ENCODE results near the gene ATP5F1D.
A peak's percentile ranks its signal among the peaks of the same experiment; 100 is the strongest.
"Not testable (repeated sequence)": the region's sequence is repeated elsewhere in the genome, so short reads cannot be mapped to it uniquely, and the experiment has no call there.

The ATP5F1D gene

GRCh38 chr19:1239796-1240737, 1.5 kb upstream of the ATP5F1D start:
- TF ChIP-seq, protein P1, sequence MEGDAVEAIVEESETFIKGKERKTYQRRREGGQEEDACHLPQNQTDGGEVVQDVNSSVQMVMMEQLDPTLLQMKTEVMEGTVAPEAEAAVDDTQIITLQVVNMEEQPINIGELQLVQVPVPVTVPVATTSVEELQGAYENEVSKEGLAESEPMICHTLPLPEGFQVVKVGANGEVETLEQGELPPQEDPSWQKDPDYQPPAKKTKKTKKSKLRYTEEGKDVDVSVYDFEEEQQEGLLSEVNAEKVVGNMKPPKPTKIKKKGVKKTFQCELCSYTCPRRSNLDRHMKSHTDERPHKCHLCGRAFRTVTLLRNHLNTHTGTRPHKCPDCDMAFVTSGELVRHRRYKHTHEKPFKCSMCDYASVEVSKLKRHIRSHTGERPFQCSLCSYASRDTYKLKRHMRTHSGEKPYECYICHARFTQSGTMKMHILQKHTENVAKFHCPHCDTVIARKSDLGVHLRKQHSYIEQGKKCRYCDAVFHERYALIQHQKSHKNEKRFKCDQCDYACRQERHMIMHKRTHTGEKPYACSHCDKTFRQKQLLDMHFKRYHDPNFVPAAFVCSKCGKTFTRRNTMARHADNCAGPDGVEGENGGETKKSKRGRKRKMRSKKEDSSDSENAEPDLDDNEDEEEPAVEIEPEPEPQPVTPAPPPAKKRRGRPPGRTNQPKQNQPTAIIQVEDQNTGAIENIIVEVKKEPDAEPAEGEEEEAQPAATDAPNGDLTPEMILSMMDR (IDR thresholded peaks at IDR 0.05; ENCODE audit: low read depth, low read length, missing control alignments) = peak; percentile 51
- no peak for DNase-seq (ENCODE audit: extremely low read depth, low read depth)
- H3K4me3 ChIP-seq (replicated peaks; ENCODE audit: low read depth, low read length) = peak overlapping the region; percentile 32

DNA sequence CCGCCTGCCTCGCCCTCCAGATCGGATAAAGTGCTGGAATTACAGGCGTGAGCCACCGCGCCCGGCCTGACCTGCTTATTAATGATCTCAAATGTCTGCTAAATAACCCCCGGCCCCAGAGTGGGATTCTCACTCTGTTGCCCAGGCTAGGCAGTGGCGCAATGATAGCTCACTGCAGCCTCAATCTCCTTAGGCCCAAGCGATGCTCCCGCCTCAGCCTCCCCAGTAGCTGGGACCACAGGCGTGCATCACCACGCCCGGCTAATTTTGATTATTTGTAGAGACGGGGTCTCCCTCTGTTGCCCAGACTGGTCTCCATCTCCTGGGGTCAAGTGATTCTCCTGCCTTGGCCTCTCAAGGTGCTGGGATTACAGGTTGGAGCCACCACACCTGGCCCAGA, 626 bp upstream of the ATP5F1D start:
- peak overlapping the region; percentile 79 for H3K4me3 ChIP-seq (replicated peaks; ENCODE audit: low read depth, low read length)
- no peak for DNase-seq (ENCODE audit: extremely low read depth, low read depth)
- TF ChIP-seq, protein P1 (IDR thresholded peaks at IDR 0.05; ENCODE audit: low read depth, low read length, missing control alignments) = no peak

DNA sequence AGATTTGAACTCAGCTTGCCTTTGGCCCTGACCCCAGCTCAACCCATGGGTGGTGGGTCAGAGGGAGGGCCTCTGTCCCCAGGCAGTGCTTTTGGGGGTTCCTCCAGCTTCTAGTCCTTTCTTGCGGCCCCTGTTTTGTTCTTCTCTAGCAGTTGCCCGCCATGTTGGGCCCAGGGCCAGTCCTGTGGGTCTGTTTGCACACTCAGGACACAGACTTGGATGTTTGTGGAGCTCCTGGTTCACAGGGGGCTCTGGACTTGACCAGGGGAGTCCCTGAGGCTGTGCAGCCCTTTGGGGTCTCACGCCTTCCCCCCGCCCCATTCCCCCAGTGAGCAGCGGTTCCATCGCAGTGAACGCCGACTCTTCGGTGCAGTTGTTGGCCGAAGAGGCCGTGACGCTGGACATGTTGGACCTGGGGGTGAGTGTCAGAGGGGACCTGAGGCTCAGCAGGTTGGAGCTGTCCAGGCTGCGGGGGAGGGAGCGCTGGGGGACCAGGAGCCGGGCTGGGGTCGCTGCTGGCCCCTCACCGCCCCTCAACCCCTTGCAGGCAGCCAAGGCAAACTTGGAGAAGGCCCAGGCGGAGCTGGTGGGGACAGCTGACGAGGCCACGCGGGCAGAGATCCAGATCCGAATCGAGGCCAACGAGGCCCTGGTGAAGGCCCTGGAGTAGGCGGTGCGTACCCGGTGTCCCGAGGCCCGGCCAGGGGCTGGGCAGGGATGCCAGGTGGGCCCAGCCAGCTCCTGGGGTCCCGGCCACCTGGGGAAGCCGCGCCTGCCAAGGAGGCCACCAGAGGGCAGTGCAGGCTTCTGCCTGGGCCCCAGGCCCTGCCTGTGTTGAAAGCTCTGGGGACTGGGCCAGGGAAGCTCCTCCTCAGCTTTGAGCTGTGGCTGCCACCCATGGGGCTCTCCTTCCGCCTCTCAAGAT, 2.5 kb downstream of the ATP5F1D start:
- TF ChIP-seq, protein P1 (IDR thresholded peaks at IDR 0.05; ENCODE audit: low read depth, low read length, missing control alignments) = peak; percentile 92
- H3K4me3 ChIP-seq (replicated peaks; ENCODE audit: low read depth, low read length) = peak overlapping the region; percentile 79
- no peak for DNase-seq (ENCODE audit: extremely low read depth, low read depth)

DNA sequence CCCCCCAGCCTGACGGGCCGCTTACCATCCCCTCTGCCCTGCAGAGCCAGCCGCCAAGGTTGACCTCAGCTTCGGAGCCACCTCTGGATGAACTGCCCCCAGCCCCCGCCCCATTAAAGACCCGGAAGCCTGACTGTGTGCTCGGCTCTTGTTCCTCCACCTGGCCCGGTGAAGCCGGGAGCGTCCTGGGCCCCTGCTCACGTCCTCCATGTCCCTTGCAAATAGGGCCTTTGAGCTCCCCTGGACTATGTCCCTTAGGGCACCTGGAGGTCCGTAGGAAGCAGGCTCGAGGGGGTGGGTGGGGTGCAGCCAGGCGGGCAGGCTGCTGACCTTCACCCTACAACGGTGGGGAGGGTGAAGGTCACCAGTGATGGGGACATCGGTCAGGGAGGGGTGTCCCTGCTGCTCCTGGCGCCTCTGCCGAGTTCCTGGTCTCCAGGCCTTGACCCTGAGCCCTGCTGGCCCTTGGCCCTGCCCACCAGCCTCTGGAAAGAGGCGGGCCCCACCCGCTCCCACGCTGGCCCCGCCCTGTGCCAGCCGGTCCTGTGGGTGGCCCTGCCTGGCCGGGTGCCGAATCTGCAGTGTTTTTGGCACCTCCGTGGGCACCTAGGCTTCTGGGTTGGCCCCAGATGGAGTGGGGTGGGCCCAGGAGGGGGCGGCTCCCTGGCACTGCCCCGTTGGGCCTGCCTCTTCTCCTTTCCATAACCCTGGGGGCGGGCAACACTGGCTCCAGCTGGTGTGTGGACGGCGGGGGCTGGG, 3.3 kb downstream of the ATP5F1D start:
- no peak for DNase-seq (ENCODE audit: extremely low read depth, low read depth)
- H3K4me3 ChIP-seq (replicated peaks; ENCODE audit: low read depth, low read length) = peak overlapping the region; percentile 79
- TF ChIP-seq, protein P1 (IDR thresholded peaks at IDR 0.05; ENCODE audit: low read depth, low read length, missing control alignments) = no peak

DNA sequence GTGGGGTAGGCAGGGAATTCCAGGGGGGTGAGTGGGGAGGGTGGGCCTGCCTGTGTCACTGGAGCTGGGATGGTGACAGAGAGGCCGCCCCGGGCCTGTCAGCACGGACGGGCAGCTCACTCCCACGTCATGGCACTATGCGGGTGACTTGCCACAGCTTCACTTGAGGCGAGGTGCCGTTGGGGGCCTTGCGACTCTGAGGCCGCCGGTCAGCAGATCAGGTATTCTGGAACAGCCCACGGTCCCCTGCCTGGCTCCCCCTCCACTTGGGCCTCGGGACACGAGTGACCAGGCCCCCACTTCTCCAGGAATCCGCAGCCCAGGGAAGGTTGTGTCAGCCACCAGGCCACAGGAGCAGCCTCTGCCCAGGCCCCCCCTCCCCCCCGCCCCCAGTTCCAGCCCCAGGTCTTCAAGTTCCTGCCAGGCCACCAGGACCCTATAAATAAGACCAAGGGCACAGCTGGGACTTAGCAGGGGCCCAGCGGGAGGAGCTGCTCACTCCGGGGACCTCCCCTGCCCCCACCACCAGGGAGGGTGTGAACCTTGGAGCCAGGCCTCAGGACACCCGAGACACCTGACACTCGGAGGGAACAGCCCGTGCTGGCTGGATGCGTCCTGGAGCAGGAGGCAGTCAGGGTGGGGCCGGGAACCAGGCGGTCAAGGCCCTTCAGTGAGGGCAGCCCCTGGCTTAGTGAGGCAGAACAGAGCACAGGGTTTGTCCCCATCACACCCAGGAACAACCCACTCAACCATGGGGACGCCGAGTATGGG, 4.1 kb downstream of the ATP5F1D start:
- TF ChIP-seq, protein P1 (IDR thresholded peaks at IDR 0.05; ENCODE audit: low read depth, low read length, missing control alignments) = no peak
- no peak overlapping the region for H3K4me3 ChIP-seq (replicated peaks; ENCODE audit: low read depth, low read length)
- no peak for DNase-seq (ENCODE audit: extremely low read depth, low read depth)

DNA sequence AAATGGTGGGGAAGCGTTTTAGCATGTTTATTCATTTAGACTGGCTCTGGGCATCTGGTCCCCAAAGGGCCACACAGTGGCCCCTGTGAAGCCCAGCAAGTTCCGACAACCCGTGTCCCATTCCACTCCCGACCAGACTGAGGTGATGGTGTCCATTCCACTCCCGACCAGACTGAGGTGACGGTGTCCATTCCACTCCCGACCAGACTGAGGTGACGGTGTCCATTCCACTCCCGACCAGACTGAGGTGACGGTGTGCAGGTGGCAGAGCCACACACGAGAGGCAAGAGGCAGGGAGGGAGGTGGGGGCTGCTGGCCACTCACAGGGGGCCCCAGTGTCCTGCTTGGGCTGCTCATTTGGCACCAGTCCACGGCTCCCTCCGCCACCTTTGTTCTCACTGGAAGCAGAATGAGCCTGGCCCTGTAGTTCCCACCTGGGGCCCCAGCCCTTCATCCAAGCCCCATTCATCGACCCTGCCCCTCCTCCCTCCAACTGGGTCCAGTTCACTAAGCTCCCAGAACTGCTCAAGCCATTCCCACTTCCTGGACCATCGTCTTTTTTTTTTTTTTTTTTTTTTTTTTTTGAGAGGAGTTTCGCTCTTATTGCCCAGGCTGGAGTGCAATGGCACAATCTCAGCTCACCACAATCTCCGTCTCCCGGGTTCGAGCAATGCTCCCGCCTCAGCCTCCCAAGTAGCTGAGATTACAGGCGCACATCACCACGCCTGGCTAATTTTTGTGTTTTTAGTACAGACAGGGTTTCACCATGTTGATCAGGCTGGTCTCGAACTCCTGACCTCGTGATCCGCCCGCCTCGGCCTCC, 4.9 kb downstream of the ATP5F1D start:
- not testable (repeated sequence) for H3K4me3 ChIP-seq (replicated peaks; ENCODE audit: low read depth, low read length); DNase-seq (ENCODE audit: extremely low read depth, low read depth)
